HepG2 (cell line): ENCODE results near the gene TLCD3B. TPM values are rescaled to one million over a fixed set of nuclear protein-coding genes. Genes with fewer than 3 reads are reported as not detected.

Source experiments
- BRCA1 ChIP-seq: sonication (generic); formaldehyde crosslinking; IDR thresholded peaks from 2 replicates; pipeline ENCODE4 v1.4.0; 2020; ENCODE audit warnings: missing genetic modification reagents
- CCAR2 ChIP-seq: fragments of 200-400 bp; formaldehyde crosslinking; optimal IDR thresholded peaks from 2 replicates; pipeline ENCODE3; 2018; ENCODE audit warnings: low read depth, mild to moderate bottlenecking, low read length, moderate library complexity
- EEA1 ChIP-seq: sonication (generic); formaldehyde crosslinking; IDR thresholded peaks from 2 replicates; pipeline ENCODE4 v1.5.1; 2020; ENCODE audit warnings: mild to moderate bottlenecking, missing genetic modification reagents, borderline replicate concordance
- EP300 ChIP-seq, 3 experiments: sonication (generic) in 1 of 3; formaldehyde crosslinking in 1 of 3; IDR thresholded peaks; 2 replicates each; pipeline versions ENCODE4 v1.5.1 to v1.6.1; 2011 to 2020; ENCODE audit warnings: low read depth in 2 of 3, low read length in 2 of 3, borderline replicate concordance in 1 of 3, improper control_type of control experiment in 1 of 3, mild to moderate bottlenecking in 1 of 3, missing genetic modification reagents in 1 of 3, moderate library complexity in 1 of 3
- FOXA3 ChIP-seq: IDR thresholded peaks from 2 replicates; pipeline ENCODE4 v1.6.1; 2016; ENCODE audit warnings: missing genetic modification reagents, missing compliant biosample characterization
- FOXO1 ChIP-seq: sonication (generic); formaldehyde crosslinking; IDR thresholded peaks from 2 replicates; pipeline ENCODE4 v1.4.0; 2020; ENCODE audit warnings: missing genetic modification reagents
- GABPA ChIP-seq, 2 experiments: IDR thresholded peaks; 2 replicates each; pipeline ENCODE4 v1.6.1; 2011 to 2016; ENCODE audit warnings: low read depth in 2 of 2, low read length in 1 of 2, missing biosample characterization in 1 of 2, missing genetic modification characterization in 1 of 2
- GPBP1L1 ChIP-seq: sonication (generic); formaldehyde crosslinking; IDR thresholded peaks from 2 replicates; pipeline ENCODE4 v1.5.0; 2020; ENCODE audit warnings: mild to moderate bottlenecking, missing genetic modification reagents
- KMT2B ChIP-seq: IDR thresholded peaks from 2 replicates; pipeline ENCODE4 v1.6.1; 2016; ENCODE audit warnings: missing genetic modification reagents, missing compliant biosample characterization
- MTF2 ChIP-seq: sonication (generic); formaldehyde crosslinking; IDR thresholded peaks from 2 replicates; pipeline ENCODE4 v1.5.0; 2020; ENCODE audit warnings: missing genetic modification reagents, borderline replicate concordance
- NR2F2 ChIP-seq: IDR thresholded peaks from 2 replicates; pipeline ENCODE4 v1.6.1; 2012; ENCODE audit warnings: low read depth, inconsistent platforms, borderline replicate concordance
- PHF20 ChIP-seq: sonication (generic); formaldehyde crosslinking; IDR thresholded peaks from 2 replicates; pipeline ENCODE4 v1.5.0; 2020; ENCODE audit warnings: mild to moderate bottlenecking, missing genetic modification reagents
- POLR2AphosphoS5 ChIP-seq: IDR thresholded peaks from 2 replicates; pipeline ENCODE4 v1.6.1; 2012; ENCODE audit warnings: low read depth, low read length
- RARA ChIP-seq: IDR thresholded peaks from 2 replicates; pipeline ENCODE4 v1.6.1; 2016; ENCODE audit warnings: missing genetic modification reagents, missing compliant biosample characterization
- RBFOX2 ChIP-seq: fragments of 200-400 bp; formaldehyde crosslinking; IDR thresholded peaks from 2 replicates; pipeline ENCODE4 v1.6.1; 2017; ENCODE audit warnings: low read depth, mild to moderate bottlenecking, low read length
- RBM22 ChIP-seq: fragments of 200-400 bp; formaldehyde crosslinking; optimal IDR thresholded peaks from 2 replicates; pipeline ENCODE3; 2017; ENCODE audit warnings: mild to moderate bottlenecking, low read length, moderate library complexity
- SMYD3 ChIP-seq: sonication (generic); formaldehyde crosslinking; IDR thresholded peaks from 2 replicates; pipeline ENCODE4 v1.8.1; 2023; ENCODE audit warnings: mild to moderate bottlenecking, missing genetic modification reagents
- SOX6 ChIP-seq, 2 experiments: fragments of 450-650 bp in 1 of 2; sonication (generic) in 1 of 2; formaldehyde crosslinking in 1 of 2; IDR thresholded peaks; 2 replicates each; pipeline versions ENCODE4 v1.4.0 to v1.6.1; 2017 to 2020; ENCODE audit warnings: antibody characterized with exemption in 1 of 2, mild to moderate bottlenecking in 1 of 2, missing genetic modification reagents in 1 of 2
- TFDP1 ChIP-seq: IDR thresholded peaks from 2 replicates; pipeline ENCODE4 v1.6.1; 2016; ENCODE audit warnings: missing compliant biosample characterization, missing genetic modification reagents, borderline replicate concordance
- ZNF12 ChIP-seq: sonication (generic); formaldehyde crosslinking; IDR thresholded peaks from 2 replicates; pipeline ENCODE4 v1.5.0; 2020; ENCODE audit warnings: missing genetic modification reagents
- ZNF496 ChIP-seq: sonication (generic); formaldehyde crosslinking; IDR thresholded peaks from 2 replicates; pipeline ENCODE4 v1.8.1; 2023; ENCODE audit warnings: mild to moderate bottlenecking, moderate library complexity, missing genetic modification reagents; ENCODE audit not compliant: insufficient replicate concordance
- ZNF580 ChIP-seq: IDR thresholded peaks from 2 replicates; pipeline ENCODE4 v1.6.1; 2016; ENCODE audit warnings: low read depth, borderline replicate concordance
- ZNF883 ChIP-seq: sonication (generic); formaldehyde crosslinking; IDR thresholded peaks from 2 replicates; pipeline ENCODE4 v1.5.1; 2020; ENCODE audit warnings: mild to moderate bottlenecking, missing genetic modification reagents; ENCODE audit errors: not compliant biosample characterization
- ZSCAN25 ChIP-seq: sonication (generic); formaldehyde crosslinking; IDR thresholded peaks from 2 replicates; pipeline ENCODE4 v1.8.0; 2022; ENCODE audit warnings: mild to moderate bottlenecking, missing genetic modification reagents
- polyA plus RNA-seq, 8 experiments: library from polyadenylated mRNA; depleted of rRNA in 3 of 8; stranded (reverse) in 7 of 8; unstranded in 1 of 8; fragments of >200 nt; fragmentation: Illumina TruSeq in 4 of 8; extraction: Trizol in 4 of 8; gene quantifications; 2 replicates each; pipeline versions ENCODE4 v1.2.1 to v1.2.3, GENCODE V29; 2011 to 2016; ENCODE audit warnings: low read depth in 4 of 8, missing spikeins in 1 of 8, mixed read lengths in 1 of 8; ENCODE audit not compliant: insufficient read depth in 1 of 8
- total RNA-seq, 5 experiments: library from RNA; depleted of rRNA; stranded (reverse); fragments of >200 nt; fragmentation: Illumina TruSeq; extraction: Trizol; gene quantifications; 2 replicates each; pipeline ENCODE4 v1.2.3, GENCODE V29; 2016; ENCODE audit warnings: low read depth in 1 of 5
- TF ChIP-seq, protein P1 (sequence below): IDR thresholded peaks from 2 replicates; pipeline ENCODE4 v1.6.1; 2016; ENCODE audit warnings: mild to moderate bottlenecking, missing biosample characterization, missing genetic modification reagents
- TF ChIP-seq, protein P2 (sequence below): sonication (generic); formaldehyde crosslinking; IDR thresholded peaks from 2 replicates; pipeline ENCODE4 v1.4.0; 2020; ENCODE audit warnings: missing genetic modification reagents, borderline replicate concordance

The TLCD3B gene
- total and polyA plus RNA-seq, 2 of the 13 experiments (the other 11 are each of a cell fraction or from before 2014, with no cell fraction given) = not detected

DNA sequence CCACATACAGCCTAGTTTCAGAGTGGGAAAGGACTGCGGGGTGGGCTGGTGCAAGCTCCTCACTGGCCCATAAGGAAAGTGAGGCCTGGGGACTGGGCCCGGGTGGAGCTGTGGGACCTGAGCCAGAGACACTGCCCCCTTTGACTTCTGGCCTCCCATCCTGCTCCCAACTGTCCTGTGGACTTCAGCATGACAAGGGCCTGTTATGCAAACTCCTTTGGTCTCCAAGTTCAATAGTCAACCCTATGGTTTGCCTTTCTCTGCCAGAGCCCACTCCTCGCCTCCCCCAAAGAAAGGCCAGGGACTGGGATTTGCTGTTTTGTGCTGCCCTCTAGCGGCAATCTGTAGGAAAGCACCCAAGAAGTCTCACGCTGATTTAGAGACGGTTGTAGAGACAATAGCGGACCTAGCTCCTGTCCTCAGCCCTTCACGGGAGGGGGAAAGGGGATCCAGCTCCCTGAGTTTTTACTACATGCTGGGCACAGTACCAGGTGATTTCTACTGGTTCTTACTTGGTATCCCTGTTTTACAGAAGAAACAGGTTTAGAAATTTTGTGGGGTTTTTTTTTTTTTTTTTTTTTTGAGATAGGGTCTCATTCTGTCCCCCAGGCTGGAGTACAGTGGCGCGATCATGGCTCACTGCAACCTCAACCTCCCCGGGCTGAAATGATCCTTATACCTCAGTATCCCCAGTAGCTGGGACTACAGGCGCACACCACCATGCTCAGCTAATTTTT is 1.2 kb upstream of the TLCD3B start (continued):
- TF ChIP-seq NR2F2 (no peak), MTF2 (CRISPR knock-in tag) (no peak), ZNF12 (peak; percentile 44; the same call in 1 of the 2 replicates), EEA1 (CRISPR knock-in tag) (no peak), RBFOX2 (no peak), GPBP1L1 (CRISPR knock-in tag) (no peak), GABPA (IDR thresholded peaks at IDR 0.05; ENCODE audit: low read depth, low read length) (no peak), GABPA (CRISPR knock-in tag; IDR thresholded peaks at IDR 0.05; ENCODE audit: low read depth) (no peak), ZSCAN25 (CRISPR knock-in tag) (no peak), BRCA1 (CRISPR knock-in tag) (no peak), ZNF883 (no peak), ZNF496 (CRISPR knock-in tag) (no peak), PHF20 (CRISPR knock-in tag) (no peak), POLR2AphosphoS5 (no peak), SOX6 (IDR thresholded peaks at IDR 0.05) (no peak), SOX6 (CRISPR knock-in tag; IDR thresholded peaks at IDR 0.05) (peak; percentile 51; the same call in 1 of the 2 replicates), KMT2B (CRISPR knock-in tag) (no peak), TFDP1 (CRISPR knock-in tag) (no peak), FOXO1 (no peak; the same call in 1 of the 2 replicates), RARA (CRISPR knock-in tag) (no peak), ZNF580 (CRISPR knock-in tag) (peak; percentile 19; the same call in 1 of the 2 replicates), FOXA3 (CRISPR knock-in tag) (0 out of 2 replicates have a peak, but pooled peaks have one; percentile 13), RBM22 (no peak), SMYD3 (CRISPR knock-in tag) (0 out of 2 replicates have a peak, but pooled peaks have one; percentile 35), EP300 (IDR thresholded peaks at IDR 0.05; ENCODE audit: low read depth in 2 of 2, low read length in 2 of 2) (no peak; a peak in 2 of 4 replicates), EP300 (CRISPR knock-in tag; IDR thresholded peaks at IDR 0.05; ENCODE audit: borderline replicate concordance) (no peak), CCAR2 (peak; percentile 57)
- TF ChIP-seq, protein P1, sequence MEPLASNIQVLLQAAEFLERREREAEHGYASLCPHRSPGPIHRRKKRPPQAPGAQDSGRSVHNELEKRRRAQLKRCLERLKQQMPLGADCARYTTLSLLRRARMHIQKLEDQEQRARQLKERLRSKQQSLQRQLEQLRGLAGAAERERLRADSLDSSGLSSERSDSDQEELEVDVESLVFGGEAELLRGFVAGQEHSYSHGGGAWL (CRISPR knock-in tag) = no peak
- TF ChIP-seq, protein P2, sequence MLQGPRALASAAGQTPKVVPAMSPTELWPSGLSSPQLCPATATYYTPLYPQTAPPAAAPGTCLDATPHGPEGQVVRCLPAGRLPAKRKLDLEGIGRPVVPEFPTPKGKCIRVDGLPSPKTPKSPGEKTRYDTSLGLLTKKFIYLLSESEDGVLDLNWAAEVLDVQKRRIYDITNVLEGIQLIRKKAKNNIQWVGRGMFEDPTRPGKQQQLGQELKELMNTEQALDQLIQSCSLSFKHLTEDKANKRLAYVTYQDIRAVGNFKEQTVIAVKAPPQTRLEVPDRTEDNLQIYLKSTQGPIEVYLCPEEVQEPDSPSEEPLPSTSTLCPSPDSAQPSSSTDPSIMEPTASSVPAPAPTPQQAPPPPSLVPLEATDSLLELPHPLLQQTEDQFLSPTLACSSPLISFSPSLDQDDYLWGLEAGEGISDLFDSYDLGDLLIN = no peak
